ENCODE data around the gene FREM2. TPM values are rescaled to one million over a fixed set of nuclear protein-coding genes. Genes with fewer than 3 reads are reported as not detected.

FREM2 gene
- total and polyA plus RNA-seq, 2 of the 4 experiments (the other 2 are of a cell fraction), result not detected

DNA sequence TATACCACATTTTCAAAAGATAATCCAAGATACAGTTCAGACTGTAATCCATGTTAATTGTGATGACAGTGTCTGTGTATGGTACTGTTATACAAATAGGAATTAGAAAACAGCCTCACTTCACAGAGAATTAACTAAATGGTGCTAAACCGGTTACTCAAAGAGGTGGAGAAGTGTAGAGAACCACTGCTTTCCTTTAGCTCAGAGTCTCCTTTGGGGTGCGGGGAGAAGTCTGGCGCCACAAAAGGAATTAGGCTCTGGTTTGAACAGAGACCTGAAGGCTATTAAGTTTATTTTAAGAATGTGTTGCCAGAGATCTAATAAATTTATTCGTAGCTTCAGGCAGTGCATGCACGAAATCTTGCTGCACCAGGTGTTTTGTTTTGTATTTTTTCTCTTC, 65.8 kb downstream of the FREM2 start:
- POLR2A ChIA-PET (ENCODE audit: unreplicated experiment), result no interaction called here
- intact Hi-C loops (cut with micrococcal nuclease), result no loop called here
- WGBS, 2 experiments (ENCODE audit: extremely low coverage in 2 of 2, insufficient read length in 1 of 2), result no CpG with 5 or more reads among the region's 5 CpGs

More for the DNA sequence above, 65.8 kb downstream of the FREM2 start:
- Histone ChIP-seq H3K36me3 (ENCODE audit: control insufficient read depth, insufficient read depth, low read length) (no peaks in the 10 kb centered on the region), H2BK120ac (ENCODE audit: low read depth, low read length) (no peak overlapping the region), H4K5ac (ENCODE audit: low read depth, low read length) (no peak overlapping the region), H3K4me3 (ENCODE audit: insufficient read depth, low read depth, low read length) (no peak overlapping the region), H2AFZ (replicated peaks; ENCODE audit: low read length, poor library complexity) (no peak overlapping the region), H3K56ac (ENCODE audit: extremely low read depth, insufficient read depth, low read length) (no peak overlapping the region), H2AK9ac (replicated peaks; ENCODE audit: low read depth, low read length, poor library complexity) (no peak overlapping the region), H3K27ac (ENCODE audit: insufficient read depth, low read length) (no peak overlapping the region), H3K79me1 (ENCODE audit: low read depth in 1 of 2, low read length in 2 of 2) (no peaks in the 10 kb centered on the region), H3K27me3 (ENCODE audit: control insufficient read depth, insufficient read depth, low read length) (no peaks in the 10 kb centered on the region), H2BK20ac (ENCODE audit: low read depth, low read length) (no peak overlapping the region), H4K8ac (ENCODE audit: low read depth in 2 of 2, low read length in 2 of 2) (no peak overlapping the region), H3K23ac (ENCODE audit: low read depth, low read length) (no peak overlapping the region), H2BK5ac (ENCODE audit: low read depth, low read length, poor library complexity, severe bottlenecking) (no peak overlapping the region), H2AK5ac (ENCODE audit: low read depth, low read length) (no peak overlapping the region), H3K9me1 (ENCODE audit: insufficient read depth, low read length) (no peaks in the 10 kb centered on the region), H3K4ac (ENCODE audit: low read depth, low read length) (no peak overlapping the region), H4K20me1 (ENCODE audit: insufficient read depth, low read length) (no peaks in the 10 kb centered on the region), H2BK15ac (ENCODE audit: low read depth, low read length) (no peak overlapping the region), H4K91ac (ENCODE audit: insufficient read depth, low read depth, low read length) (no peak overlapping the region), H3K9me3 (ENCODE audit: control insufficient read depth, insufficient read depth, low read length) (no peaks in the 10 kb centered on the region), H3K9ac (ENCODE audit: low read depth, low read length) (no peak overlapping the region), H3K14ac (replicated peaks; ENCODE audit: low read depth, low read length) (no peak overlapping the region), H3K4me1 (ENCODE audit: control insufficient read depth, insufficient read depth, low read length) (no peaks in the 10 kb centered on the region), H3K18ac (ENCODE audit: low read depth, low read length) (no peak overlapping the region), H3K4me2 (ENCODE audit: low read depth, low read length) (no peak overlapping the region)
- dilution Hi-C loops (cut with HindIII; ENCODE audit: low sequenced_read_pairs, unreplicated experiment), result no loop called here
- TF ChIP-seq, protein P1, sequence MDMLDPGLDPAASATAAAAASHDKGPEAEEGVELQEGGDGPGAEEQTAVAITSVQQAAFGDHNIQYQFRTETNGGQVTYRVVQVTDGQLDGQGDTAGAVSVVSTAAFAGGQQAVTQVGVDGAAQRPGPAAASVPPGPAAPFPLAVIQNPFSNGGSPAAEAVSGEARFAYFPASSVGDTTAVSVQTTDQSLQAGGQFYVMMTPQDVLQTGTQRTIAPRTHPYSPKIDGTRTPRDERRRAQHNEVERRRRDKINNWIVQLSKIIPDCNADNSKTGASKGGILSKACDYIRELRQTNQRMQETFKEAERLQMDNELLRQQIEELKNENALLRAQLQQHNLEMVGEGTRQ (IDR thresholded peaks at IDR 0.05; ENCODE audit: low read depth, low read length), result no peak
- TF ChIP-seq BHLHE40 (IDR thresholded peaks at IDR 0.05; ENCODE audit: low read depth, low read length) (no peak), RAD21 (IDR thresholded peaks at IDR 0.05; ENCODE audit: low read length) (no peak), FOS (IDR thresholded peaks at IDR 0.05; ENCODE audit: low read depth, low read length) (no peak), NFE2L2 (IDR thresholded peaks at IDR 0.05; ENCODE audit: low read depth, low read length) (no peak), MAZ (IDR thresholded peaks at IDR 0.05; ENCODE audit: borderline replicate concordance, low read depth, low read length) (no peak), SMC3 (IDR thresholded peaks at IDR 0.05; ENCODE audit: low read depth, low read length) (no peak), RFX5 (IDR thresholded peaks at IDR 0.05; ENCODE audit: low read depth, low read length) (no peak), RCOR1 (IDR thresholded peaks at IDR 0.05; ENCODE audit: insufficient replicate concordance, low read length) (no peak), MXI1 (IDR thresholded peaks at IDR 0.05; ENCODE audit: borderline replicate concordance, low read depth, low read length) (no peak), MAFK (IDR thresholded peaks at IDR 0.05; ENCODE audit: low read depth, low read length) (no peak), CEBPB (IDR thresholded peaks at IDR 0.05; ENCODE audit: low read depth, low read length) (no peak), CHD1 (IDR thresholded peaks at IDR 0.05; ENCODE audit: low read depth, low read length) (no peak), POLR2A (IDR thresholded peaks at IDR 0.05; ENCODE audit: low read depth, low read length) (no peak)
- TF ChIP-seq, protein P2, sequence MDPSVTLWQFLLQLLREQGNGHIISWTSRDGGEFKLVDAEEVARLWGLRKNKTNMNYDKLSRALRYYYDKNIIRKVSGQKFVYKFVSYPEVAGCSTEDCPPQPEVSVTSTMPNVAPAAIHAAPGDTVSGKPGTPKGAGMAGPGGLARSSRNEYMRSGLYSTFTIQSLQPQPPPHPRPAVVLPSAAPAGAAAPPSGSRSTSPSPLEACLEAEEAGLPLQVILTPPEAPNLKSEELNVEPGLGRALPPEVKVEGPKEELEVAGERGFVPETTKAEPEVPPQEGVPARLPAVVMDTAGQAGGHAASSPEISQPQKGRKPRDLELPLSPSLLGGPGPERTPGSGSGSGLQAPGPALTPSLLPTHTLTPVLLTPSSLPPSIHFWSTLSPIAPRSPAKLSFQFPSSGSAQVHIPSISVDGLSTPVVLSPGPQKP (IDR thresholded peaks at IDR 0.05; ENCODE audit: borderline replicate concordance, low read depth, low read length), result no peak
- TF ChIP-seq, protein P3, sequence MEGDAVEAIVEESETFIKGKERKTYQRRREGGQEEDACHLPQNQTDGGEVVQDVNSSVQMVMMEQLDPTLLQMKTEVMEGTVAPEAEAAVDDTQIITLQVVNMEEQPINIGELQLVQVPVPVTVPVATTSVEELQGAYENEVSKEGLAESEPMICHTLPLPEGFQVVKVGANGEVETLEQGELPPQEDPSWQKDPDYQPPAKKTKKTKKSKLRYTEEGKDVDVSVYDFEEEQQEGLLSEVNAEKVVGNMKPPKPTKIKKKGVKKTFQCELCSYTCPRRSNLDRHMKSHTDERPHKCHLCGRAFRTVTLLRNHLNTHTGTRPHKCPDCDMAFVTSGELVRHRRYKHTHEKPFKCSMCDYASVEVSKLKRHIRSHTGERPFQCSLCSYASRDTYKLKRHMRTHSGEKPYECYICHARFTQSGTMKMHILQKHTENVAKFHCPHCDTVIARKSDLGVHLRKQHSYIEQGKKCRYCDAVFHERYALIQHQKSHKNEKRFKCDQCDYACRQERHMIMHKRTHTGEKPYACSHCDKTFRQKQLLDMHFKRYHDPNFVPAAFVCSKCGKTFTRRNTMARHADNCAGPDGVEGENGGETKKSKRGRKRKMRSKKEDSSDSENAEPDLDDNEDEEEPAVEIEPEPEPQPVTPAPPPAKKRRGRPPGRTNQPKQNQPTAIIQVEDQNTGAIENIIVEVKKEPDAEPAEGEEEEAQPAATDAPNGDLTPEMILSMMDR (conservative IDR thresholded peaks at IDR 0.05; ENCODE audit: low read depth, low read length), result no peak
- CTCF ChIA-PET, result no interaction called here
- no peak for DNase-seq
- no TSS peak for BruUV-seq (replicated peaks)
- in situ Hi-C loops (cut with MboI; ENCODE audit: low sequenced_read_pairs), result loop anchor here (25.0 kb wide), 1 partner anchor 1115 kb away; no protein-coding TSS in a partner anchor
- ATAC-seq (ENCODE audit: low read depth), result no peak

Data from IMR-90 (cell line).